ENCODE measurements around the gene BCAS3.

Gene BCAS3

GRCh38 chr17:60730273-60730672 is 52.6 kb downstream of the BCAS3 start:
- no peaks in the 10 kb centered on the region for H3K9me3 ChIP-seq (ENCODE audit: control insufficient read depth, insufficient read depth, low read length)
- no peaks in the 10 kb centered on the region for H3K27me3 ChIP-seq (ENCODE audit: control insufficient read depth, low read length)
- H3K79me2 ChIP-seq (ENCODE audit: control insufficient read depth, low read length): no peaks in the 10 kb centered on the region
- no peaks in the 10 kb centered on the region for H3K9me2 ChIP-seq (replicated peaks; ENCODE audit: control insufficient read depth, low read length)
- H3F3A ChIP-seq (ENCODE audit: control insufficient read depth, insufficient read depth): no peaks in the 10 kb centered on the region
- no peaks in the 10 kb centered on the region for H3K36me3 ChIP-seq (ENCODE audit: control insufficient read depth, low read length)
- TF ChIP-seq EZH2phosphoT487 (IDR thresholded peaks at IDR 0.05; ENCODE audit: borderline replicate concordance, low read length) (no peak), CTCF (IDR thresholded peaks at IDR 0.05; ENCODE audit: low read depth, low read length, poor library complexity, severe bottlenecking) (no peak)
- H3K4me2 ChIP-seq (ENCODE audit: low read length): peak overlapping the region; percentile 50
- peaks cover 16% of the 10 kb centered on the region for H3K4me1 ChIP-seq (ENCODE audit: control insufficient read depth, low read length)
- peak overlapping the region; percentile 28 for H3K4me3 ChIP-seq (ENCODE audit: low read length)
- no peaks in the 10 kb centered on the region for H4K20me1 ChIP-seq (ENCODE audit: control insufficient read depth, insufficient read depth, low read depth, low read length)
- H3K27ac ChIP-seq (ENCODE audit: low read depth, low read length): no peak overlapping the region

DNA sequence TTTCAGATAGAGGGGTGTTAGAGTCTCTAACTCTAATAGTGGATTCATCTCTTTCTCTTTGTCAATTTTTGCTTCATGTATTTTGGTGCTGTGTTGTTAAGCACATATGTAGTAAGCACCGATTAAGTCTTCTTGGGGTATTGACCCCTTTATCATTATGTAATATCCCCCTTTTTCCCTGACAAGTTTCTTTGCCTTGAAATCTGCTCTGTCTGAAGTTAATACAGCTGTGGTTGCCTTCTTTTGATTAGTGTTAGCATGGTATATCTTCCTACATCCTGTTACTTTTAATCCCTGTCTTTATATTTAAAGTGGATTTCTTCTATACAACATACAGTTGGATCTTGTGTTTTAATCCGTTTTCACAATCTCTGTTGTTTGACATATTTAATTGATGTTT is 60.6 kb downstream of the BCAS3 start:
- peaks cover 3% of the 10 kb centered on the region; the same call in 1 of the 2 replicates for H3K27me3 ChIP-seq (ENCODE audit: control insufficient read depth, low read length)
- no peak overlapping the region for H3K27ac ChIP-seq (ENCODE audit: low read depth, low read length)
- H3K4me1 ChIP-seq (ENCODE audit: control insufficient read depth, low read length): no peaks in the 10 kb centered on the region
- H3K36me3 ChIP-seq (ENCODE audit: control insufficient read depth, low read length): no peaks in the 10 kb centered on the region
- H3K4me2 ChIP-seq (ENCODE audit: low read length): no peak overlapping the region
- no peaks in the 10 kb centered on the region for H3K9me3 ChIP-seq (ENCODE audit: control insufficient read depth, insufficient read depth, low read length)
- no peaks in the 10 kb centered on the region for H3K9me2 ChIP-seq (replicated peaks; ENCODE audit: control insufficient read depth, low read length)
- TF ChIP-seq EZH2phosphoT487 (IDR thresholded peaks at IDR 0.05; ENCODE audit: borderline replicate concordance, low read length) (no peak), CTCF (IDR thresholded peaks at IDR 0.05; ENCODE audit: low read depth, low read length, poor library complexity, severe bottlenecking) (no peak)
- no peak overlapping the region for H3K4me3 ChIP-seq (ENCODE audit: low read length)
- H3K79me2 ChIP-seq (ENCODE audit: control insufficient read depth, low read length): no peaks in the 10 kb centered on the region
- H4K20me1 ChIP-seq (ENCODE audit: control insufficient read depth, insufficient read depth, low read depth, low read length): no peaks in the 10 kb centered on the region
- no peaks in the 10 kb centered on the region for H3F3A ChIP-seq (ENCODE audit: control insufficient read depth, insufficient read depth)

DNA sequence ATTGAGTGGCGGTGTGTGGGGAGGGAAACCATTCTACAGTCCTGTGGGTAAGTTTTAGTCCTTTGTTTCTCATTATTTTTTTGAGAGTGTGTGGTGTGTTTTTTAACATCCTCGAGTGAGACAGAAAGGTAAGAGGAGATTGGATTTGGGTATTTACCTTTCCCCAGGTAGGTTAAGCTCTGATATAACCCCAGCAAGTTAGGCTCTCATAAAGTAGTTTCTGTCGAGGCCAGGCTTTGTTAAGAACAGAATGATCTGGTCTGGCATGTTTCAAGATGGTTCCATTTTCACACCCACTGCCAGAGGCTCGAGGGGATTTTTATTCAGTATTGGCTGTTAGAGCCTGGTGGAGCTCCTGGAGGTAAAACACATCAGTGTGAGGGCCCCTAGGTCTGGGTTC is 62.9 kb downstream of the BCAS3 start:
- H4K20me1 ChIP-seq (ENCODE audit: control insufficient read depth, insufficient read depth, low read depth, low read length): no peaks in the 10 kb centered on the region
- H3K4me1 ChIP-seq (ENCODE audit: control insufficient read depth, low read length): no peaks in the 10 kb centered on the region
- H3K4me2 ChIP-seq (ENCODE audit: low read length): no peak overlapping the region
- no peaks in the 10 kb centered on the region for H3K36me3 ChIP-seq (ENCODE audit: control insufficient read depth, low read length)
- no peaks in the 10 kb centered on the region for H3F3A ChIP-seq (ENCODE audit: control insufficient read depth, insufficient read depth)
- no peak overlapping the region for H3K4me3 ChIP-seq (ENCODE audit: low read length)
- TF ChIP-seq EZH2phosphoT487 (IDR thresholded peaks at IDR 0.05; ENCODE audit: borderline replicate concordance, low read length) (no peak), CTCF (IDR thresholded peaks at IDR 0.05; ENCODE audit: low read depth, low read length, poor library complexity, severe bottlenecking) (no peak)
- no peaks in the 10 kb centered on the region for H3K79me2 ChIP-seq (ENCODE audit: control insufficient read depth, low read length)
- no peaks in the 10 kb centered on the region for H3K9me3 ChIP-seq (ENCODE audit: control insufficient read depth, insufficient read depth, low read length)
- peaks cover 3% of the 10 kb centered on the region; the same call in 1 of the 2 replicates for H3K27me3 ChIP-seq (ENCODE audit: control insufficient read depth, low read length)
- H3K27ac ChIP-seq (ENCODE audit: low read depth, low read length): no peak overlapping the region
- H3K9me2 ChIP-seq (replicated peaks; ENCODE audit: control insufficient read depth, low read length): no peaks in the 10 kb centered on the region

All from DOHH2 (cell line).